Fibroblast of lung (primary cell): ENCODE results near the gene ZNF423. TPM values are rescaled to one million over a fixed set of nuclear protein-coding genes. Genes with fewer than 3 reads are reported as not detected.

Experiments
- DNase-seq, 2 donors: peaks; one replicate each; pipeline versions ENCODE4 v3.0.0 to v3.0.0-alpha.2; 2010; ENCODE audit warnings: low read depth in 2 of 2
- H2AFZ ChIP-seq: 2 replicates; pipeline ENCODE4 v1.5.1; 2012; ENCODE audit warnings: low read length, control low read depth, inconsistent platforms
- H3K27ac ChIP-seq: 2 replicates; pipeline ENCODE4 v1.5.1; 2011; ENCODE audit warnings: low read length, control low read depth; ENCODE audit not compliant: insufficient read depth
- H3K27me3 ChIP-seq: 2 replicates; pipeline ENCODE4 v1.5.1; 2011; ENCODE audit warnings: mild to moderate bottlenecking, low read length; ENCODE audit not compliant: control insufficient read depth, insufficient read depth
- H3K36me3 ChIP-seq: 2 replicates; pipeline ENCODE4 v1.5.1; 2011; ENCODE audit warnings: low read length; ENCODE audit not compliant: control insufficient read depth, insufficient read depth
- H3K4me1 ChIP-seq: 2 replicates; pipeline ENCODE4 v1.5.1; 2011; ENCODE audit warnings: low read length; ENCODE audit not compliant: control insufficient read depth, insufficient read depth; ENCODE audit errors: extremely low read depth
- H3K4me2 ChIP-seq: 2 replicates; pipeline ENCODE4 v1.5.1; 2011; ENCODE audit warnings: low read length, control low read depth; ENCODE audit not compliant: insufficient read depth; ENCODE audit errors: extremely low read depth
- H3K4me3 ChIP-seq, 4 experiments: fragments of 200-600 bp in 1 of 4; sonication (generic) in 1 of 4; replicated peaks in 1 of 4; 2 replicates each; pipeline ENCODE4 v1.5.1; 2011 to 2016; ENCODE audit warnings: low read length in 4 of 4, low read depth in 3 of 4, mild to moderate bottlenecking in 3 of 4, control low read depth in 2 of 4, inconsistent platforms in 1 of 4, mixed read lengths in 1 of 4; ENCODE audit not compliant: insufficient read depth in 1 of 4; ENCODE audit errors: control extremely low read depth in 1 of 4
- H3K79me2 ChIP-seq: 2 replicates; pipeline ENCODE4 v1.5.1; 2012; ENCODE audit warnings: mild to moderate bottlenecking, low read length, inconsistent platforms; ENCODE audit not compliant: control insufficient read depth, insufficient read depth
- H3K9ac ChIP-seq: 2 replicates; pipeline ENCODE4 v1.5.1; 2011; ENCODE audit warnings: mild to moderate bottlenecking, low read length, control low read depth; ENCODE audit not compliant: insufficient read depth
- H3K9me3 ChIP-seq: 2 replicates; pipeline ENCODE4 v1.5.1; 2012; ENCODE audit warnings: low read depth, low read length; ENCODE audit not compliant: control insufficient read depth, insufficient read depth
- H4K20me1 ChIP-seq: 2 replicates; pipeline ENCODE4 v1.5.1; 2011; ENCODE audit warnings: low read length; ENCODE audit not compliant: control insufficient read depth, insufficient read depth; ENCODE audit errors: extremely low read depth
- EZH2 ChIP-seq: IDR thresholded peaks from 2 replicates; pipeline ENCODE4 v1.5.1; 2012; ENCODE audit warnings: low read length, control low read depth, mild to moderate bottlenecking; ENCODE audit errors: missing control alignments
- polyA plus RNA-seq, 2 donors: library from polyadenylated mRNA; depleted of rRNA in 1 of 2; stranded (reverse) in 1 of 2; unstranded in 1 of 2; fragments of >200 nt; gene quantifications; 2 replicates each; pipeline ENCODE4 v1.2.1, GENCODE V29; 2011 to 2012; ENCODE audit warnings: missing spikeins in 1 of 2
- total RNA-seq: library from RNA; depleted of rRNA; stranded (reverse); fragments of >200 nt; gene quantifications from 2 replicates; pipeline ENCODE4 v1.2.1, GENCODE V29; 2014
- TF ChIP-seq, protein P1 (sequence below), 2 donors: IDR thresholded peaks in 1 of 2; conservative IDR thresholded peaks in 1 of 2; 1 replicate in 1 of 2; 2 replicates in 1 of 2; pipeline ENCODE4 v1.5.1; 2011 to 2012; ENCODE audit warnings: low read length in 2 of 2, control low read depth in 1 of 2, inconsistent platforms in 1 of 2, low read depth in 1 of 2, mild to moderate bottlenecking in 1 of 2

ZNF423 gene
- total and polyA plus RNA-seq, 2 donors (not counting 1 experiment from before 2014, with no cell fraction given), result 0.07 to 0.17 TPM

DNA sequence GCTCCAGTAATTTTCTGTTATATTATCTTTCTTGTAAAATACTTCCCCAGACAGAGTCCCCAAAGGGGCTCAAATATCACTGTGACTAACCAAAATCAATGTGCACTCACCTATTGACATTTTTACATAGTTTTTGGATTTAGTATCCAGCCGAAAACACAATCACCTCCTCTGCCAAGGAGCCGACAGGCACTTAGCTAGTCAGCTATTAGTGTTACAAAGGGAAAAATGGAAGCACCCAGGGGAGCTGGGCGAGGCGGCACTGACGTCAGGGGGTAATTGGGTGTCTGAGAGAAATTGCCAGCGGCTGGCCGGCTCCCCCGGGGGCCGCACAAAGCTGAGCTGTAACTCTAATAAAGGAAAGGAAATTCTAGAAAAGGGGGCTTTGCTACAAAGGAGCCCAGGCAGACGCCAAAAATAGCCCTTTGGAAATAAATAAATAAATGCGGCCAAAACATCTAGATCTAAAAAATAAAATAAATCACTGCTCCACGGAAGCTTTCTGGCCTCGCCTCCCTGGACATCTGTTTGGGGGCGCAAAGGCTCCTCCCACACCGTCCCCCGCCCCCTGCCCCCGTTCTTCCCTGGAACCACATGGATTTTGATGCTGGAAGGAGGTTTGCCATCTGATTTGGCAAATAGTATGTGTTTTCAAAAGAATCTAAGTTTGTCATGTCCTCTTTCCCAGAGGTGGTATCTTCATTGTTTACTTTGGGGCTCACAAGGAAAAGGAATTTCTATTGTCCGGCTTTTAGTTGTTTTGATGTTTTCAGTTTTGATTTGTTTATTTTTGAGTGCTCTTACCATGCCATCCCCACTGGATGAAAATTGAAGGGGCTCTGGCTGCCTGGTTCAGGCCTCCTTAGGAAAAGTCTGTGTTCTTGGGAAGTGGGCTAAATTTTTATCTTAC lies 156.7 kb downstream of the ZNF423 start:
- no peak overlapping the region for H2AFZ ChIP-seq
- DNase-seq, result peak; percentile 53 to 81
- no peaks in the 10 kb centered on the region for H3K79me2 ChIP-seq
- no peaks in the 10 kb centered on the region for H3K36me3 ChIP-seq
- no peaks in the 10 kb centered on the region for H4K20me1 ChIP-seq
- no peaks in the 10 kb centered on the region for H3K27me3 ChIP-seq
- peak overlapping the region; percentile 48 for H3K4me2 ChIP-seq
- peak overlapping the region in 1 of 4 experiments; percentile 36 for H3K4me3 ChIP-seq
- H3K9me3 ChIP-seq, result no peaks in the 10 kb centered on the region
- TF ChIP-seq, protein P1, sequence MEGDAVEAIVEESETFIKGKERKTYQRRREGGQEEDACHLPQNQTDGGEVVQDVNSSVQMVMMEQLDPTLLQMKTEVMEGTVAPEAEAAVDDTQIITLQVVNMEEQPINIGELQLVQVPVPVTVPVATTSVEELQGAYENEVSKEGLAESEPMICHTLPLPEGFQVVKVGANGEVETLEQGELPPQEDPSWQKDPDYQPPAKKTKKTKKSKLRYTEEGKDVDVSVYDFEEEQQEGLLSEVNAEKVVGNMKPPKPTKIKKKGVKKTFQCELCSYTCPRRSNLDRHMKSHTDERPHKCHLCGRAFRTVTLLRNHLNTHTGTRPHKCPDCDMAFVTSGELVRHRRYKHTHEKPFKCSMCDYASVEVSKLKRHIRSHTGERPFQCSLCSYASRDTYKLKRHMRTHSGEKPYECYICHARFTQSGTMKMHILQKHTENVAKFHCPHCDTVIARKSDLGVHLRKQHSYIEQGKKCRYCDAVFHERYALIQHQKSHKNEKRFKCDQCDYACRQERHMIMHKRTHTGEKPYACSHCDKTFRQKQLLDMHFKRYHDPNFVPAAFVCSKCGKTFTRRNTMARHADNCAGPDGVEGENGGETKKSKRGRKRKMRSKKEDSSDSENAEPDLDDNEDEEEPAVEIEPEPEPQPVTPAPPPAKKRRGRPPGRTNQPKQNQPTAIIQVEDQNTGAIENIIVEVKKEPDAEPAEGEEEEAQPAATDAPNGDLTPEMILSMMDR (conservative IDR thresholded peaks at IDR 0.05 in 1 of 2, IDR thresholded peaks at IDR 0.05 in 1 of 2; ENCODE audit: low read depth in 1 of 2, low read length in 2 of 2), result no peak
- H3K4me1 ChIP-seq, result no peaks in the 10 kb centered on the region
- H3K27ac ChIP-seq, result no peak overlapping the region
- H3K9ac ChIP-seq, result no peak overlapping the region

DNA sequence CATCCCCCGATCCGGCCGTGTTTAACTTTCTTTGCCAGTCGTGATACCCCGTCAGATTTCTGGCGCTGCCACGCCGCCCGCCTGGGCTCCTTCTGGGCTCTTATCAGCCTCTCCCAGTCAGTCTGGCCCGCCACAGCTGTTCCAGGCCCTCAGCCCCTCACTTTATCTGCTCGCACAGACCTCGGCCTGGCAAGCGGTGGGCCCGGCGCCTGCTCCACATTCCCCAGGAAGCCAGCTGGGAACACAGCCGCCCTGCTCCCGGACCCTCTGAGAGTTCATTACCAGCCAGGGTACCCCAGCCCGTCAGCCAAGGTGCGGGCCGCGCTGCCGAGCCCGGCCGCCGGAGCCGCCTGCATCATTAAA lies 157.5 kb downstream of the ZNF423 start:
- no peak overlapping the region for H3K27ac ChIP-seq

DNA sequence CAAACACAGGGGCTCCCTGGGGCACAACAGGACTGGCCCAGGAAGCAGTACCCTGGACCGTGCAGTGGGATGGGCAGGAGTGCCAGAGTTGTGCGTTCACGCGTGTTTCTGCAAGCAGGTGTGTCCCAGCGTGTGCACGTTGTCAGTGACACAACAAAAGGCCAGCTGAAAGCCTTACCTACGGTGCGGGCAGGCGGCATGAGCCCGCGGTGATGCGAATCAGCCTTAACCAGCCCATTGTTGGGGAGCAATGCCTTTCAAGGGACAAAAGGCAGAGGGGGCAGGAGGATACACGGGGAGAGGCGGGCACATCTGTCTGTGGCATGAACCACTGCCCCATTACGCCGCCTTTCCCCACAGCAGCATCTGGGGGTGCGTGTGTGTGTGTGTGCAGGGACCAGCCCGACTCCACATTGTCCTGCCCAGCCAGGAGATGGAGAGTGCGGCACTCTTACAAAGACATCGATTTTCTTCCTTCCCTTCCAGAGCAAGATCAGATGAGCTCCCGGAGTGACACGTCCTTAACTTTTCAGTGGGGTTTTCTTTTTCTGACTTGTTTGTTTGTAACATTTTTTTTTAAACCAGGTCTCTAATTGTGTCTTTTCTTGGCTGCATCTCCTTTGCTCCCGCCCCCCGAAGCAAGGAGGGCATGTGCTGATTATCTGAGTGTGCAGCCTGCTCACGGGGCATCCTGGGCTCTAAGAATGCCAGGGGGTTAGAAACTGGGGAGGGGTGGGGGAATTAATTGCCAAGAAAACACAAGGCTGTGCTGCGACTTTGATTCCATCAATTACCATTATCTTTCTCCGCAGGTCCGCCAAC lies 158.1 kb downstream of the ZNF423 start:
- H3K27me3 ChIP-seq, result no peaks in the 10 kb centered on the region
- H3K4me2 ChIP-seq, result no peak overlapping the region
- no peak for DNase-seq
- H3K9ac ChIP-seq, result no peak overlapping the region
- no peaks in the 10 kb centered on the region for H4K20me1 ChIP-seq
- TF ChIP-seq, protein P1 (conservative IDR thresholded peaks at IDR 0.05 in 1 of 2, IDR thresholded peaks at IDR 0.05 in 1 of 2; ENCODE audit: low read depth in 1 of 2, low read length in 2 of 2), result no peak
- no peak for TF ChIP-seq EZH2
- H3K79me2 ChIP-seq, result no peaks in the 10 kb centered on the region
- H3K4me1 ChIP-seq, result no peaks in the 10 kb centered on the region
- H3K36me3 ChIP-seq, result no peaks in the 10 kb centered on the region
- no peak overlapping the region for H3K4me3 ChIP-seq
- no peak overlapping the region for H2AFZ ChIP-seq
- H3K27ac ChIP-seq, result no peak overlapping the region
- no peaks in the 10 kb centered on the region for H3K9me3 ChIP-seq

More for the DNA sequence above, 157.5 kb downstream of the ZNF423 start:
- H3K4me3 ChIP-seq, result peak overlapping the region in 1 of 4 experiments; percentile 36
- H3K36me3 ChIP-seq, result no peaks in the 10 kb centered on the region
- no peaks in the 10 kb centered on the region for H3K27me3 ChIP-seq
- TF ChIP-seq EZH2, result no peak
- TF ChIP-seq, protein P1 (conservative IDR thresholded peaks at IDR 0.05 in 1 of 2, IDR thresholded peaks at IDR 0.05 in 1 of 2; ENCODE audit: low read depth in 1 of 2, low read length in 2 of 2), result no peak
- no peaks in the 10 kb centered on the region for H3K9me3 ChIP-seq
- H3K4me1 ChIP-seq, result no peaks in the 10 kb centered on the region
- no peaks in the 10 kb centered on the region for H4K20me1 ChIP-seq
- H3K79me2 ChIP-seq, result no peaks in the 10 kb centered on the region
- no peak overlapping the region for H3K4me2 ChIP-seq
- peak; percentile 19 to 27 for DNase-seq
- H2AFZ ChIP-seq, result no peak overlapping the region
- no peak overlapping the region for H3K9ac ChIP-seq
